CD4-positive, alpha-beta T cell treated with Interleukin-1 beta for 1 hour (primary cell): ENCODE measurements around the gene EXOC3L1.

ENCODE experiments used
- DNase-seq, 2 donors: peaks; one replicate each; pipeline ENCODE4 v3.0.0-alpha.2; 2020 to 2022

The EXOC3L1 gene

GRCh38 chr16:67147437-67148140 is 42.3 kb downstream of the EXOC3L1 start:
- no peak for DNase-seq

DNA sequence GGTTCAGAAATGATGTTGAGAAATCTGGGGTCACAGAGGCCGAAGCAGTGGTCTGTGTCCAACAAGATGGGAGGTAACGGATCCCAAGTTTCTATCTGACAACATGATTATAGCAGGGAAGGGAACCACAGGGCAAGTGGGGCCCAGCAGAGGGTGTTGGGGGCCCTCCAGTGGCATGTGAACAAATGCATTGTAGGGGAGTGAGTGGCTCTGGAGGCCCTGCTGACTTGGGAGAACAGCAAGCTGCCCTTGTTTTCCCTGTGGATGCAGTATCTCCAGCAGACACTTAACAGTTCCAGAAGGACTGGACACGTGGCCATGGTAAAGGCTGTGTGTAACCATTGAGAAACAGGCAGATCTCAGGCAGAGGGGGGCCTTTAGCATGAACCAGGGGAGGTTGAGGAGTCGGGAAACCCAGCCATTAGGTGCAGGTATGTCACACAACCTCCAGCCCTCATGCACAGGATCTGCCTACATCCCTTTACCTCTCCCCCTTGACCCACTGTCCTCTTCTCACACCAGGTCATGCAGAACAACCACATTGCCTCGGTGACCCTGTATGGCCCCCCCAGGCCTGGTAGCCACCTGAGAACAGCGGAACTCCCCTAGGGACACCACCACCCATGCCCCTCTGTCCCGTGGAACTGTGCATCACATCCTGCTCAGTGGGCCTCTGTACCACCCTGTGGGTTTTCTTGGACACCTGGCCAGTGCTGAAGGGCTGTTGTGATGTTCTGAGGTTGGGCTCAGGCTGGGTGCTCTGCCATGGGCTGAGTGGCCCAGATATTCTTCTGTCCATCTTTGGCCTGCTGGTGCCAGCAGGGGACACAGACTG is 43.2 kb downstream of the EXOC3L1 start:
- no peak for DNase-seq

DNA sequence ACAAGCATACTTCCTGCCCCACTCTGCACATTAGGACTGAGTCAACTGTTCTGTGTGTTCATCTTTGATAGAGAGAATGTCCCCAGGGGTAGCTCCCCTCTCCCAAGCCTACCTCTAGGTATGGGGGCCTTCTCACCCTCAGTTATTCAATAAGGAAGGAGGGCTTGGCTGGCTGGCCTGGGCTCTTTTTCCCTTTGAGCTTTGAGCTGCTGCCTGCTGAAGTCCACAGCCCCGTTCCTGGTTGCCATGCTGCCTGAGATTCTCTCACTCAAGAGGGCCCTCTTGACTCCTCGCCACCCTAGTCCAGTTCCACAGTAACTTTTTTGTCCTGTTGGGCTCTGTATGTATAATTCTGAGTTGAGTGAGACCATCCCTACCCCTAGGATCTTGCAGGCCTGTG is 44.2 kb downstream of the EXOC3L1 start:
- no peak for DNase-seq

DNA sequence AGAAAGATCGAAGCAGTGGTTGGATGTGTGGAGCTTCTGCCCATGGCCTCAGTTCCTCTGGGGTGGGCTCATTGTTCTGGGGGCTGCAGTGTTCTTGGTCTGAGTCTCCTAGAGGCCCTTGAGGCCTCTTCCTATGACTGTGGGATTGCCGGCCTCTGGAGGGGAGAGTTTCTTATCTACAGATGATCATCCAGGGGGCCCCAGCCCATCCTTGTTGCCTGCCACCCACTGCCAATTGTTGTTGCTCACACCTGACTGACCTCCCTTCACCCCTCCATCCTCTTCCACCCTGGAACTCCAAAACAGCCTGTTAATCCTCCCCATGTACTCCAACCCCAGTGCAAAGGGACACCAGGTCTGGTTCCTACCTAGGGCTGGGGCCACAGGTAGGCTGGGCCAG is 45.0 kb downstream of the EXOC3L1 start:
- no peak for DNase-seq

DNA sequence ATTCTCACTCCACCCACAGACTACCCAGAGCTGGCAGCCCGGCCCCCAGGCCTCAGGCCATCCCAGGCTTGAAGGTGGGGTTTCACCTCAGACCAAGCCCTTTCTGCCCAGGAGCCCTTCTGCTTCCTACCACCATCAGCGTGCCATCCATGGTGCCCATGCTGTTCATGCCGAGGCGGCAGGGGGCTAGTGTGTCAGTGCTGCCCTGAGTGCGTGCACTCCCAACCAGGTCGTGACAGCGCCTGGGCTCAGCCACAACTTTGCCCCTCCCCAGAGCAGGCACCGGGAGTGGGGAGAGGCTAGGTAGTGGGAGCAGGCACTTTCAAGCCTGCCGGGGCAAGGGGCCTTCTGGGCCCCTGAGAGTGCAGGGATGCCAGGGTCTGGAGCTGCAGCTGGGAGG is 47.6 kb downstream of the EXOC3L1 start:
- no peak for DNase-seq

DNA sequence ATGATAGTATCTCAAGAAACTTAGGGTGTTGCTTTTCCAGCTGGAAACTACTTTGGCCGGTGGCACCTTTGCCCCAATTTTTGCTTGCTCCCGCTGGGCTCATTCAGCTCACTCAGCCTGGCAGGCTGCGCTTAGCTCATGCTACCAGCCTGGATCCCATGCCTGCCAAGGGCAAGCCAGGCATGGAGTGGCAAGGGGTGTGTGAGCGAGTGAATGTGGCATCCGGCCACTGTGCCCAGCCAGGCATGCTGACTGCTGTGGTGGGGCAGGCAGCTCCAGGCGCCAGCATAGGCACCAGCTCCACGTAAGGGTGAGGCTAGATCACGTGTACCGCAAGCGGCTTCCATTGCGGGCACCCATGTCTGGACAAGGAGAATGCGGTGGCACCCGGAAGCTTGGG is 48.5 kb downstream of the EXOC3L1 start:
- no peak for DNase-seq

GRCh38 chr16:67137605-67138004 is 52.3 kb downstream of the EXOC3L1 start:
- no peak for DNase-seq
